Gastrocnemius medialis (tissue), 4 donors: Measurements from ENCODE around the gene IPO5.

Experiments
- POLR2A ChIP-seq, 2 donors: fragments of 450-650 bp; IDR thresholded peaks; one replicate each; pipeline ENCODE4 v1.6.1; 2017; ENCODE audit warnings: antibody characterized with exemption in 2 of 2, mild to moderate bottlenecking in 2 of 2, moderate library complexity in 2 of 2
- TF ChIP-seq, protein P1 (sequence below), 5 experiments: fragments of 450-650 bp in 3 of 5; fragments of 200-600 bp in 2 of 5; sonication (generic) in 2 of 5; IDR thresholded peaks in 4 of 5; conservative IDR thresholded peaks in 1 of 5; 1 replicate in 4 of 5; 2 replicates in 1 of 5; pipeline ENCODE4 v1.5.1; 2016 to 2019; ENCODE audit warnings: antibody characterized with exemption in 5 of 5, mild to moderate bottlenecking in 3 of 5, moderate library complexity in 3 of 5

DNA sequence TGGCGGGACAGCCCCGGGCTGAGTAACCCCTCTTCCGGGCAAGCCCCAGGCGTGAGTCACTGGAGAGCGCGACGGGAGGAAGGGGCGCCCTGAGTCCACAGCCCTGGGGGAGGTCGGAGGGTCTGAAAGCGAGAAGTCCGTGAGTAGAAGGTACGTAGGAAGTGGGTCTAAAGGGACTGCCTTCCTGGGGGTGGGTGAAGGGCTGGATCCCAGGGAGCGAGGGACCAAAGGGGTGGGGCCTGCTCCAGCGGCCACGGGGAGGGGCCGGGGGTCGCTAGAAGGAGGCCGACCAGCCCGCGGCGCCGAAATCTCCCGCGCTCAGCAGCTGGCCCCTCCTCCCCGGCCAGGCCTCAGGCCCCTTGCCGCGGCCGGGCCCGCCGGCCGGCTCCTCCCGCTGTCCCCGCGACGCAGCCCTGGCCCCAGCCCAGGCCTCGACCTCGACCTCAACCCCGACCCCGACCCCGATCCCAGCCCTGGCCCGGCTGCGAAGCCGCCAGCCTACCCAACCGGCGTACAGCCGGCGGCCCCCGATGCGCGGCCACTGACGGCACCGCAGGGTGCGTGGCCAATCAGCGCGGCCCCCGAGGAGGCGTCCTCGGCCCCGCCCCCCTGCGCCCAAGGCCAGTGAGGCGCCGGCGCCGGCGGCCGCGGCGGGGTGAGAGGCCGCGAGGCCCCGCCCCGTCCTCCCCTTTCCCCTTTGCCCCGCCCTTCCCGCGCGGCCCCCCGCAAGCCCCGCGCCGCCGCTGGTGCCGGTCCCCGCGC, 22.6 kb downstream of the IPO5 start:
- TF ChIP-seq, protein P1, sequence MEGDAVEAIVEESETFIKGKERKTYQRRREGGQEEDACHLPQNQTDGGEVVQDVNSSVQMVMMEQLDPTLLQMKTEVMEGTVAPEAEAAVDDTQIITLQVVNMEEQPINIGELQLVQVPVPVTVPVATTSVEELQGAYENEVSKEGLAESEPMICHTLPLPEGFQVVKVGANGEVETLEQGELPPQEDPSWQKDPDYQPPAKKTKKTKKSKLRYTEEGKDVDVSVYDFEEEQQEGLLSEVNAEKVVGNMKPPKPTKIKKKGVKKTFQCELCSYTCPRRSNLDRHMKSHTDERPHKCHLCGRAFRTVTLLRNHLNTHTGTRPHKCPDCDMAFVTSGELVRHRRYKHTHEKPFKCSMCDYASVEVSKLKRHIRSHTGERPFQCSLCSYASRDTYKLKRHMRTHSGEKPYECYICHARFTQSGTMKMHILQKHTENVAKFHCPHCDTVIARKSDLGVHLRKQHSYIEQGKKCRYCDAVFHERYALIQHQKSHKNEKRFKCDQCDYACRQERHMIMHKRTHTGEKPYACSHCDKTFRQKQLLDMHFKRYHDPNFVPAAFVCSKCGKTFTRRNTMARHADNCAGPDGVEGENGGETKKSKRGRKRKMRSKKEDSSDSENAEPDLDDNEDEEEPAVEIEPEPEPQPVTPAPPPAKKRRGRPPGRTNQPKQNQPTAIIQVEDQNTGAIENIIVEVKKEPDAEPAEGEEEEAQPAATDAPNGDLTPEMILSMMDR (IDR thresholded peaks at IDR 0.05 in 4 of 5, conservative IDR thresholded peaks at IDR 0.05 in 1 of 5), result peak in 1 of 5 experiments; percentile 24
- TF ChIP-seq POLR2A (IDR thresholded peaks at IDR 0.05), result peak; percentile 81 to 92
